Hepatocyte (in vitro differentiated cells): ENCODE data around the gene ROR1.

Experiments
- EZH2phosphoT487 ChIP-seq: fragments of 200-600 bp; sonication (generic); IDR thresholded peaks from one replicate; pipeline ENCODE4 v1.6.1; 2018; ENCODE audit warnings: antibody characterized with exemption, mild to moderate bottlenecking, low read depth, moderate library complexity; ENCODE audit not compliant: unreplicated experiment, severe bottlenecking
- TF ChIP-seq, protein P1 (sequence below): fragments of 200-600 bp; sonication (generic); IDR thresholded peaks from 2 replicates; pipeline ENCODE4 v1.5.1; 2016; ENCODE audit warnings: antibody characterized with exemption, mild to moderate bottlenecking; ENCODE audit not compliant: poor library complexity

DNA sequence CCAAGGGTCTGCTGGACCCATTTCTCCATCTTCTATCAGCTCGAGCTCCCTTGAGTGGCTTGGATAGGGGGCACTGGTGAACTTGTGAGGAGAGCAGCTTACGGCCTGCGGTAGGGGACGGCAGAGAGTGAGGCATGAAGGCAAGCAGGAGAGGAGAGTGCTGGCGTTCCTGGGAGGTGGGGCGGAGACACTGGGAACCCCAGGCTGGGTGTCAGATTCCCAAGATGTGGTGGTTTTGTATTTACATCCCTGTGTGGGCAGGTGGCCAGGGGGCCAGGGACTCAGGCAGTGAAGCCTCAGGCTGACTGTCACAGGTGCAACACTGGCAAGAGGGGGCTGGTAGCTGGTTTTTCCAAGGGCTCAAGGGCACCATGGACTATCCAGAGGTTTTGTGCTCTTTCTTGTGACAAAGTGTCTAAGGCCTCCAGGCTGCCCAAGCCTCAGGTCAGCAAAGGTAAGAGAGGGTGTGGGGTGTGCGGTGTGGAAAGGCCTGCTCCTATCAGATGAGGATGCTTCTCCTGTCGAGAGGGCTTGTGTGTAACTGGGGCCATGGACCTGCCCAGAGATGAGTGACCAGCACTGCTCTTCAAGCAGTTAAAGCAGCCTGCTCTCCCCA is 45.1 kb upstream of the ROR1 start:
- TF ChIP-seq, protein P1, sequence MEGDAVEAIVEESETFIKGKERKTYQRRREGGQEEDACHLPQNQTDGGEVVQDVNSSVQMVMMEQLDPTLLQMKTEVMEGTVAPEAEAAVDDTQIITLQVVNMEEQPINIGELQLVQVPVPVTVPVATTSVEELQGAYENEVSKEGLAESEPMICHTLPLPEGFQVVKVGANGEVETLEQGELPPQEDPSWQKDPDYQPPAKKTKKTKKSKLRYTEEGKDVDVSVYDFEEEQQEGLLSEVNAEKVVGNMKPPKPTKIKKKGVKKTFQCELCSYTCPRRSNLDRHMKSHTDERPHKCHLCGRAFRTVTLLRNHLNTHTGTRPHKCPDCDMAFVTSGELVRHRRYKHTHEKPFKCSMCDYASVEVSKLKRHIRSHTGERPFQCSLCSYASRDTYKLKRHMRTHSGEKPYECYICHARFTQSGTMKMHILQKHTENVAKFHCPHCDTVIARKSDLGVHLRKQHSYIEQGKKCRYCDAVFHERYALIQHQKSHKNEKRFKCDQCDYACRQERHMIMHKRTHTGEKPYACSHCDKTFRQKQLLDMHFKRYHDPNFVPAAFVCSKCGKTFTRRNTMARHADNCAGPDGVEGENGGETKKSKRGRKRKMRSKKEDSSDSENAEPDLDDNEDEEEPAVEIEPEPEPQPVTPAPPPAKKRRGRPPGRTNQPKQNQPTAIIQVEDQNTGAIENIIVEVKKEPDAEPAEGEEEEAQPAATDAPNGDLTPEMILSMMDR: no peak
- TF ChIP-seq EZH2phosphoT487: no peak
